ENCODE results near the gene SAE1. TPM values are rescaled to one million over a fixed set of nuclear protein-coding genes. Genes with fewer than 3 reads are reported as not detected.

Gene SAE1
- total RNA-seq, 2 experiments from 2014 or later, result 125 to 127 TPM

- Mint-ChIP-seq H3K4me1 (ENCODE audit: low read depth) (peaks cover 59% of the 10 kb centered on the region), H3K27ac (peak overlapping the region; percentile 99), H3K27me3 (no peaks in the 10 kb centered on the region), H3K36me3 (ENCODE audit: low read depth) (peaks cover 69% of the 10 kb centered on the region), H3K4me3 (peak overlapping the region; percentile 89), H3K9me3 (no peaks in the 10 kb centered on the region)
- ChIA-PET POLR2A (interaction anchor here (1.1 to 9.4 kb wide), 2 partner anchors 14 to 35 kb away, joined by 3 to 182 read pairs; no protein-coding TSS in a partner anchor), CTCF (interaction anchor here (0.9 to 2.6 kb wide), 6 partner anchors 8 to 140 kb away, joined by 3 to 15 read pairs (median 6); partner anchors contain the start of gene SAE1)
- peak; percentile 67 for DNase-seq
- intact Hi-C loops (cut with micrococcal nuclease), result no loop called here
- TF ChIP-seq CTCF (IDR thresholded peaks at IDR 0.05), result no peak
- ATAC-seq, result peak; percentile 46
These were observed 23.3 kb upstream of the SAE1 start for GRCh38 chr19:47107202-47107952.

DNA sequence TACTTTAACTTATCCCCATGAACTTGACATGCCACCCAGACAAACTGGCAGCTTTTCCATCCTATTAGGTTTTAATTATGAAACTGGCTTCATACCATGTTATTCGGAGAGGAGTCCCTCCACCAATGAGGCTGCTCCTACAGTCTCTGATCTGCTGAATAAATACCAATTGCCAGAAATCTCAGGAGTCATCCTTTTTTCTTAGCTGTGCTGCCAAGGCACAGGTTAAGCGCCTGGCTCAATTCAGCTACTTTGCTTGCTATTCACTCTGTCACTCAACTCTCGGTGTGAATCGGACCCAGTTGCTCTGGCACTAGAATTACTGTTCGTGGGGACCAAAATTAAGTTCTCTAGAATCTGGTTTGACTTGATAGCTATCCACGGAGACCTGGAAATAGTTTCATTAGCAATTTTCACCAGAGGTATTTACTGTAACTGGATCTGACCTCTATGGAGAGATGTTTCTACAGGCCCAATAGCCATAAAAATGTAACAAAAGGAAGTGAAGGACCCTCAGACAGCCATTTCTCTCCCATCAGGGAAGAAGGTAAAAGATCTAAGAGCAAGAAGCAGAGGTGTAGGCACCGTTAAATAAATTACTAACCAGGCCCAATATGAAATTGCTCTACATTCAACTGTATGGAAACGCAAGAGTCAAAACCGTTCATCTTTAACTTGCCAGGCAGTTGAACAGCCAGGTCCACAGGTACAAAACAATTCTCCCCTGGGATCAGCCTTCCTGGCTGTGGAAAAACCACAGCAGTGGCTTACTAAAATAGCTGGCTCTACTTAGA lies 22.5 kb upstream of the SAE1 start:
- intact Hi-C loops (cut with micrococcal nuclease), result loop anchor here (2.0 kb wide), 1 partner anchor 13 kb away; no protein-coding TSS in a partner anchor
- Mint-ChIP-seq H3K36me3 (ENCODE audit: low read depth) (peaks cover 66% of the 10 kb centered on the region), H3K27me3 (no peaks in the 10 kb centered on the region), H3K4me1 (ENCODE audit: low read depth) (peaks cover 52% of the 10 kb centered on the region), H3K4me3 (peak overlapping the region; percentile 89), H3K27ac (peak overlapping the region; percentile 99), H3K9me3 (no peaks in the 10 kb centered on the region)
- no peak for TF ChIP-seq CTCF (IDR thresholded peaks at IDR 0.05)
- ChIA-PET CTCF (interaction anchor here (0.8 to 2.6 kb wide), 5 partner anchors 9 to 95 kb away, joined by 3 to 12 read pairs (median 6); partner anchors contain the start of gene SAE1), POLR2A (interaction anchor here (0.7 to 9.4 kb wide), 3 partner anchors 14 to 79 kb away, joined by 3 to 182 read pairs (median 4); no protein-coding TSS in a partner anchor)
- ATAC-seq (no peak), DNase-seq (peak; percentile 10)

GRCh38 chr19:47109177-47109540 lies 21.5 kb upstream of the SAE1 start:
- H3K27me3 Mint-ChIP-seq, result no peaks in the 10 kb centered on the region
- peaks cover 64% of the 10 kb centered on the region for H3K36me3 Mint-ChIP-seq (ENCODE audit: low read depth)
- peak overlapping the region; percentile 99 for H3K27ac Mint-ChIP-seq
- ATAC-seq, result no peak
- TF ChIP-seq CTCF (IDR thresholded peaks at IDR 0.05), result no peak
- H3K4me3 Mint-ChIP-seq, result peak overlapping the region; percentile 89
- no peaks in the 10 kb centered on the region for H3K9me3 Mint-ChIP-seq
- intact Hi-C loops (cut with micrococcal nuclease), result loop anchor here (2.0 kb wide), 1 partner anchor 14 kb away; no protein-coding TSS in a partner anchor
- ChIA-PET POLR2A (interaction anchor here (1.3 to 9.4 kb wide), 2 partner anchors 15 to 29 kb away, joined by 4 to 182 read pairs; no protein-coding TSS in a partner anchor), CTCF (interaction anchor here (0.6 to 2.5 kb wide), 6 partner anchors 10 to 139 kb away, joined by 3 to 12 read pairs (median 3); no protein-coding TSS in a partner anchor)
- no peak for DNase-seq
- peaks cover 58% of the 10 kb centered on the region for H3K4me1 Mint-ChIP-seq (ENCODE audit: low read depth)

- H3K36me3 Mint-ChIP-seq (ENCODE audit: low read depth), result peaks cover 60% of the 10 kb centered on the region
- no peak for TF ChIP-seq CTCF (IDR thresholded peaks at IDR 0.05)
- ATAC-seq, result no peak
- CTCF ChIA-PET, result interaction anchor here (0.6 to 2.5 kb wide), 7 partner anchors 10 to 138 kb away, joined by 3 to 12 read pairs (median 3); no protein-coding TSS in a partner anchor
- H3K27ac Mint-ChIP-seq, result peak overlapping the region; percentile 99
- POLR2A ChIA-PET, result interaction anchor here (0.6 to 9.4 kb wide), 10 partner anchors 8 to 219 kb away, joined by 3 to 182 read pairs (median 4); partner anchors contain the start of gene CCDC9
- intact Hi-C loops (cut with micrococcal nuclease), result loop anchor here (2.0 kb wide), 1 partner anchor 15 kb away; no protein-coding TSS in a partner anchor
- peak; percentile 83 for DNase-seq
- H3K27me3 Mint-ChIP-seq, result no peaks in the 10 kb centered on the region
- H3K9me3 Mint-ChIP-seq, result no peaks in the 10 kb centered on the region
- peak overlapping the region; percentile 89 for H3K4me3 Mint-ChIP-seq
- peaks cover 55% of the 10 kb centered on the region for H3K4me1 Mint-ChIP-seq (ENCODE audit: low read depth)
These were observed 20.9 kb upstream of the SAE1 start for GRCh38 chr19:47109541-47110375.

Data from activated CD8-positive, alpha-beta T cell treated with anti-CD3 and anti-CD28 coated beads for 36 hours (primary cell).